ENCODE measurements around the gene KRT40.
"Not testable (repeated sequence)": the region's sequence is repeated elsewhere in the genome, so short reads cannot be mapped to it uniquely, and the experiment has no call there.

The KRT40 gene

GRCh38 chr17:41012326-41013120 lies 28.4 kb upstream of the KRT40 start:
- H3K4me1 ChIP-seq (ENCODE audit: insufficient read depth, low read length) = peaks cover 8% of the 10 kb centered on the region; the same call in 1 of the 2 replicates
- H3K36me3 ChIP-seq (ENCODE audit: insufficient read depth, low read depth, low read length) = no peaks in the 10 kb centered on the region
- H3K4me3 ChIP-seq (ENCODE audit: low read length) = no peak overlapping the region
- no peak overlapping the region for H3K27ac ChIP-seq (ENCODE audit: low read length)
- no peak overlapping the region for H3K9ac ChIP-seq (ENCODE audit: low read depth, low read length)
- no peaks in the 10 kb centered on the region for H3K27me3 ChIP-seq (ENCODE audit: insufficient read depth, low read length)
- no peaks in the 10 kb centered on the region; the same call in 1 of the 2 replicates for H3K9me3 ChIP-seq (ENCODE audit: insufficient read depth, low read depth, low read length)

GRCh38 chr17:41010441-41010840 lies 26.3 kb upstream of the KRT40 start:
- H3K9me3 ChIP-seq (ENCODE audit: insufficient read depth, low read depth, low read length) = no peaks in the 10 kb centered on the region; the same call in 1 of the 2 replicates
- H3K27ac ChIP-seq (ENCODE audit: low read length) = no peak overlapping the region
- no peak overlapping the region for H3K9ac ChIP-seq (ENCODE audit: low read depth, low read length)
- H3K4me3 ChIP-seq (ENCODE audit: low read length) = no peak overlapping the region
- no peaks in the 10 kb centered on the region for H3K36me3 ChIP-seq (ENCODE audit: insufficient read depth, low read depth, low read length)
- H3K4me1 ChIP-seq (ENCODE audit: insufficient read depth, low read length) = peaks cover 8% of the 10 kb centered on the region; the same call in 1 of the 2 replicates
- H3K27me3 ChIP-seq (ENCODE audit: insufficient read depth, low read length) = no peaks in the 10 kb centered on the region

DNA sequence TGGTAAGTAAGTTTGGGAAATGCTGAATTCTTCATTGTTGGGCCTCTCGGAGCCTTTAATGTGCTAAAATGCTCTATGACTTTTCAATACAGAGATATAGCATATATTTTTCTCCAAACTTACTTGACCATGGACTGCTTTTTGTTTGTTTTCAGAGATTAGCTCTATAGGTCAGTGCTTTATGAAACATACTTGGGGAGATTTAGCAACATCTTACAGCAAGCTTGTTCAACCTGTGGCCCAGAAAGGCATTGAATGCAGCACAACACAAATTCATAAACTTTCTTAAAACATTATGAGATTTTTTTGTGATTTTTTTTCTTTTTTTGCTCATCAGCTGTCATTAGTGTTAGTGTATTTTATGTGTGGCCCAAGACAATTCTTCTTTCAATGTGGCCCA lies 25.8 kb upstream of the KRT40 start:
- H3K27ac ChIP-seq (ENCODE audit: low read length) = no peak overlapping the region
- H3K9me3 ChIP-seq (ENCODE audit: insufficient read depth, low read depth, low read length) = no peaks in the 10 kb centered on the region; the same call in 1 of the 2 replicates
- no peak overlapping the region for H3K9ac ChIP-seq (ENCODE audit: low read depth, low read length)
- no peaks in the 10 kb centered on the region for H3K27me3 ChIP-seq (ENCODE audit: insufficient read depth, low read length)
- no peaks in the 10 kb centered on the region for H3K36me3 ChIP-seq (ENCODE audit: insufficient read depth, low read depth, low read length)
- peaks cover 8% of the 10 kb centered on the region; the same call in 1 of the 2 replicates for H3K4me1 ChIP-seq (ENCODE audit: insufficient read depth, low read length)
- no peak overlapping the region for H3K4me3 ChIP-seq (ENCODE audit: low read length)

GRCh38 chr17:41009301-41009760 lies 25.2 kb upstream of the KRT40 start:
- Histone ChIP-seq H3K27me3 (ENCODE audit: insufficient read depth, low read length) (no peaks in the 10 kb centered on the region), H3K4me1 (ENCODE audit: insufficient read depth, low read length) (peaks cover 8% of the 10 kb centered on the region; the same call in 1 of the 2 replicates), H3K9ac (ENCODE audit: low read depth, low read length) (no peak overlapping the region), H3K4me3 (ENCODE audit: low read length) (no peak overlapping the region), H3K9me3 (ENCODE audit: insufficient read depth, low read depth, low read length) (no peaks in the 10 kb centered on the region; the same call in 1 of the 2 replicates), H3K27ac (ENCODE audit: low read length) (no peak overlapping the region), H3K36me3 (ENCODE audit: insufficient read depth, low read depth, low read length) (no peaks in the 10 kb centered on the region)

DNA sequence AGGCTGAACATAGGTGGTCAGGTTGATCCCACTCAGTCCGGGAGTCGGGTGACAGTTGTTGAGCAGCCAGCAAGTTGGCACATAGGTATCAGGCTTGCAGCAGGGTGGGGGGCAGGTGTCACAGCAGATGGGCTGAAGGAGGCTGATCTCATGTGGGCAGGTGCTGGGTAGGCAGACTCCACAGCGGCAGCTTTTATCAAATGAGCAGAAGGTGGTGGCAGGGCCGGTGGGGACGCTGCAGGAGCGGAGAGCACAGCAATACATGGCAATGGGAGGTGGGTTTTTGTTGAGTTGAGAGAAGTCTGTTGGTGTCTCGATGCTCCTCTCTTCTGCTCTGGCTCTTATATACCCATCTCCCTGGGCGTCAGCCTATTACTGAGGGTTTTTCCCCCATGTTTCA lies 24.7 kb upstream of the KRT40 start, which contains the start of gene KRTAP3-1:
KRTAP3-1 (minus strand) TSS at position 318 of the 400 bp plus-strand sequence; CDS start at position 264, 54 bp downstream.
- Histone ChIP-seq H3K4me1 (ENCODE audit: insufficient read depth, low read length) (peaks cover 8% of the 10 kb centered on the region; the same call in 1 of the 2 replicates), H3K9me3 (ENCODE audit: insufficient read depth, low read depth, low read length) (no peaks in the 10 kb centered on the region; the same call in 1 of the 2 replicates), H3K27me3 (ENCODE audit: insufficient read depth, low read length) (no peaks in the 10 kb centered on the region), H3K36me3 (ENCODE audit: insufficient read depth, low read depth, low read length) (no peaks in the 10 kb centered on the region), H3K27ac (ENCODE audit: low read length) (no peak within 1 kb of the TSS), H3K9ac (ENCODE audit: low read depth, low read length) (no peak within 1 kb of the TSS), H3K4me3 (ENCODE audit: low read length) (no peak within 1 kb of the TSS)

DNA sequence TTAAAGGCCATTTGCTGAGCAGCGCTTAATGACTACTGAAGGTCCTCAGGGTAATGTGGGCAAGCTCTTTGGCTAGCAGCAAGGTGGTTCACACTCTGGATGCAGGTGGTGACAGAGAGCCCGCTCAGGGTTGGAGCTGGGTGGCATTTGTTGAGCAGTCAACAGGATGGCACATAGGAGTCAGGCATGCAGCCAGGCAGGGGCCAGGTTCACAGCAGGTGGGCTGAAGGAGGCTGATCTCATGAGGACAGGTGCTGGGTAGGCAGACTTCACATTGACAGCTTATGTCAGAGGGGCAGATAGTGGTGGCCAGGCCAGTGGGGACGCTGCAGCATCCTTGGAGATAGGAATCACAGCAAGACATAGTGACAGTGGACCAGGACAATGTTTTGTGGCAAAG lies 20.3 kb upstream of the KRT40 start:
- H3K27me3 ChIP-seq (ENCODE audit: insufficient read depth, low read length) = no peaks in the 10 kb centered on the region
- H3K9me3 ChIP-seq (ENCODE audit: insufficient read depth, low read depth, low read length) = no peaks in the 10 kb centered on the region; the same call in 1 of the 2 replicates
- no peak overlapping the region for H3K27ac ChIP-seq (ENCODE audit: low read length)
- H3K36me3 ChIP-seq (ENCODE audit: insufficient read depth, low read depth, low read length) = no peaks in the 10 kb centered on the region
- no peak overlapping the region for H3K4me3 ChIP-seq (ENCODE audit: low read length)
- no peak overlapping the region for H3K9ac ChIP-seq (ENCODE audit: low read depth, low read length)
- peaks cover 3% of the 10 kb centered on the region; the same call in 1 of the 2 replicates for H3K4me1 ChIP-seq (ENCODE audit: insufficient read depth, low read length)

DNA sequence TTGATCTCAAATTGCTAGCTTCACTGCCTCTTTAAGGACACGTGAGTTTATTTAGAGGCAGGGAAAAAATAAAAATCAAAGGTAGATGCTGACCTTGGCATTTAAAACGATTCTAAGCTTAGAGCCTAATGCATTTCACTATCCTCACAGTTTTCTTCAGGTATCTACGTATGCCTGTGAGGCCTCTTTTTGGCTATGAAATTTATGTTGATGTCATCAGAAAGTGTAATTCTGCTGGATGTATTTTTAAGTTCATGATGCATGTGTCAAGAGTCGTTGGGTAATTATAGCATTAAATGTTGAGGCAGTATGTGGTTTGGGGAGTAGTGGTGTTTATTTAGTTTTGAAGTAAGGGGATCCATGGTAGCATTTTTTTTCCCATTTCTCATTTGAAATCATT lies 19.8 kb upstream of the KRT40 start:
- no peaks in the 10 kb centered on the region for H3K4me1 ChIP-seq (ENCODE audit: insufficient read depth, low read length)
- no peaks in the 10 kb centered on the region; the same call in 1 of the 2 replicates for H3K9me3 ChIP-seq (ENCODE audit: insufficient read depth, low read depth, low read length)
- no peak overlapping the region for H3K27ac ChIP-seq (ENCODE audit: low read length)

DNA sequence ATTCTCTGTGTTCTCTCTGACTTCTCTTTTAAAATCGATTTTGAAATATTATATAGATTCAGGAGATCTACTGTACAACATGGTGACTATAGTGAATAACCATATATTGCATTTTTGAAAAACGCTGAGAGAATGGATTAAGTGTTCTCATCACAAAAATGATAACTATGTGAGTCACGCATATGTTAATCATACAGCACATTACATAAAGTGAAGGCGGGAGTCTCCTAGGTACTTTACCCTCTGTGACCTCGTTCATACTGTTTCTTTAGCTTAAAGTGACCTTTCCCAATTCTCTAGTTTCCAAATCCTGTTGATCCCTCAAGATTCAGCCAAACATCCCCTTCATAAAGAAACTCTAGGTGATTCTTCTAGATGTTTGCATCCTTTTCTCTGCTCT lies 18.7 kb upstream of the KRT40 start:
- no peak overlapping the region for H3K27ac ChIP-seq (ENCODE audit: low read length)
- no peaks in the 10 kb centered on the region for H3K36me3 ChIP-seq (ENCODE audit: insufficient read depth, low read depth, low read length)
- no peaks in the 10 kb centered on the region for H3K4me1 ChIP-seq (ENCODE audit: insufficient read depth, low read length)
- no peaks in the 10 kb centered on the region; the same call in 1 of the 2 replicates for H3K9me3 ChIP-seq (ENCODE audit: insufficient read depth, low read depth, low read length)
- no peak overlapping the region for H3K4me3 ChIP-seq (ENCODE audit: low read length)
- no peaks in the 10 kb centered on the region for H3K27me3 ChIP-seq (ENCODE audit: insufficient read depth, low read length)
- H3K9ac ChIP-seq (ENCODE audit: low read depth, low read length) = no peak overlapping the region; the same call in 1 of the 2 replicates

More for the DNA sequence above, 19.8 kb upstream of the KRT40 start:
- Histone ChIP-seq H3K4me3 (ENCODE audit: low read length) (no peak overlapping the region), H3K27me3 (ENCODE audit: insufficient read depth, low read length) (no peaks in the 10 kb centered on the region), H3K9ac (ENCODE audit: low read depth, low read length) (no peak overlapping the region), H3K36me3 (ENCODE audit: insufficient read depth, low read depth, low read length) (no peaks in the 10 kb centered on the region)

DNA sequence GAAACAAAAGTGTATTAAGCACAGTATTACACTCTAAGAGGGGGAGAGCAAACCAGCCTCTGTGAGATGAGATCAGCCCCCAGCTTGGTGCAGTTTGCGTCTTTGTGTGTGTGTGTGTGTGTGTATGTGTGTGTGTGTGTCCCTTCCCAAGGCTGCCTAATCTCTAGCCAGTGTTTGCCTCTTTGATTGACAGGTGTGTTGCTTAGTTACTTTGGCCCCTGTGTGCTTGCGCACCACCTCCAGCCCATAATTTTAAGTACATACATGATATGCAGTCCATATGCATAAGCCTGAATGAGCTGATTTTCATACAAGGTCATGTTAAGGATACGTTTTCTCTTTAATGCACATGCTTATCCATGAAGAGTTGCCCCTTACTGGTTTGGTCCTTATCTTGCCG lies 17.7 kb upstream of the KRT40 start:
- no peak overlapping the region for H3K27ac ChIP-seq (ENCODE audit: low read length)
- H3K9me3 ChIP-seq (ENCODE audit: insufficient read depth, low read depth, low read length) = no peaks in the 10 kb centered on the region
- no peak overlapping the region for H3K9ac ChIP-seq (ENCODE audit: low read depth, low read length)
- H3K4me3 ChIP-seq (ENCODE audit: low read length) = no peak overlapping the region
- no peaks in the 10 kb centered on the region for H3K4me1 ChIP-seq (ENCODE audit: insufficient read depth, low read length)
- no peaks in the 10 kb centered on the region for H3K36me3 ChIP-seq (ENCODE audit: insufficient read depth, low read depth, low read length)
- H3K27me3 ChIP-seq (ENCODE audit: insufficient read depth, low read length) = no peaks in the 10 kb centered on the region

DNA sequence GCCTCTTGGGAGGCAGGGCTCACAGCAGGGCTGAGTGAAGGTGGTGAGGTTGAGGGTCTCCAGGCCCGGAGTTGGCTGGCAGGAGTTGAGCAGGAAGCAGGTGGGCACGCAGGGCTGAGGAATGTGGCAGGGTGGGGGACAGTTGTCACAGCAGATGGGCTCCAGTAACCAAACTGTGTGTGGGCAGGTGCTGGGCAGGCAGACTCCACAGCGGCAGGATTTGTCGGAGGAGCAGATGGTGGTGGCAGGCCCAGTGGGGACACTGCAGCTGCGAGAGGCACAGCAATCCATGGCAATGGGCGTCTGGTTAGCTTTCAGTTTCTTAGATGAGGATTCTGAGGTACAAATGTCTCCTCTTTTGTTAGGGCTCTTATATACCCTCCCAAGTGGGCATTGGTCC lies 15.4 kb upstream of the KRT40 start, which contains the start of gene KRTAP3-2:
KRTAP3-2 (minus strand) TSS at position 344 of the 400 bp plus-strand sequence; CDS start at position 291, 53 bp downstream.
- not testable (repeated sequence) for H3K9me3 ChIP-seq (ENCODE audit: insufficient read depth, low read depth, low read length); H3K4me3 ChIP-seq (ENCODE audit: low read length); H3K9ac ChIP-seq (ENCODE audit: low read depth, low read length); H3K36me3 ChIP-seq (ENCODE audit: insufficient read depth, low read depth, low read length); H3K4me1 ChIP-seq (ENCODE audit: insufficient read depth, low read length); H3K27ac ChIP-seq (ENCODE audit: low read length); H3K27me3 ChIP-seq (ENCODE audit: insufficient read depth, low read length)

DNA sequence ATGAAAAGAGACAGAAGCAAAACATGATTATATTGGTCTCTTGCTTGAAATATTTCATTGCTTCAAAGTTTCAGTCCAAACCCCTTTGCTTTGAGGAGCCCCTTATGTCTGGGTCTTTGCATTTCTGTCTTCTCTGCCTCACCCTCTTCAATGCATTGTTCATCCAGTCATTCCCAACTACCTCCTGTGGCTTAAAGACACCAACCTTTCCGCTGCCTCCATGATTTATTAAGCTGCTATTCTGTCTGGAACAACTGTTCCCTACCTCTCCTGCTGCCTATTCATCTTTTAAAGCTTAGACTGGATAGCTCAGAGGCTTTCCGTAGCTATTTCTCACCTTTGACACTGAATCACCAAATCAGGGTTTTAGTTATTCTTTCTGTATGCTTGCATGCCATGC lies 13.2 kb upstream of the KRT40 start:
- Histone ChIP-seq H3K9me3 (ENCODE audit: insufficient read depth, low read depth, low read length) (no peaks in the 10 kb centered on the region), H3K36me3 (ENCODE audit: insufficient read depth, low read depth, low read length) (no peaks in the 10 kb centered on the region), H3K4me1 (ENCODE audit: insufficient read depth, low read length) (no peaks in the 10 kb centered on the region), H3K9ac (ENCODE audit: low read depth, low read length) (no peak overlapping the region), H3K4me3 (ENCODE audit: low read length) (no peak overlapping the region), H3K27ac (ENCODE audit: low read length) (no peak overlapping the region), H3K27me3 (ENCODE audit: insufficient read depth, low read length) (no peaks in the 10 kb centered on the region)

DNA sequence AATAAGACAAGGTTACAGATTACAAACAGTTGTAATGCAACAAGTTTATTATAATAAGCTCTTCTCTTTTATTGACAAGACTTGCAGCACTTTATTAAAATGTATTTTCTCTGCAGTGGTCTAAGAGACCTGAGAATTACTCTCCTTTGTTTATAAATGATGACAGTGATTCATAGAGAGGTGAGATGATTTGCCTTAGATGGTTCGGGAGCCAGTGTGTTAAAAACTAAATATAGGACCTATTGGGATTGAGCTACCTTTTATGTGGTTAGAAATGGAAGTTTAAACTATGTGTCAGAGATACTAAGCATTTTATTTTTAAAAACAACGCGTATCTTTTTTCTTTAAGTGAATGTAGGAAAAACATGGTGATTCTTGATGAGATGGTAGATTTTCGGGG lies 12.7 kb upstream of the KRT40 start:
- H3K9ac ChIP-seq (ENCODE audit: low read depth, low read length) = no peak overlapping the region
- H3K9me3 ChIP-seq (ENCODE audit: insufficient read depth, low read depth, low read length) = no peaks in the 10 kb centered on the region
- no peak overlapping the region for H3K27ac ChIP-seq (ENCODE audit: low read length)
- no peaks in the 10 kb centered on the region for H3K27me3 ChIP-seq (ENCODE audit: insufficient read depth, low read length)
- no peak overlapping the region for H3K4me3 ChIP-seq (ENCODE audit: low read length)
- H3K4me1 ChIP-seq (ENCODE audit: insufficient read depth, low read length) = no peaks in the 10 kb centered on the region
- no peaks in the 10 kb centered on the region for H3K36me3 ChIP-seq (ENCODE audit: insufficient read depth, low read depth, low read length)

All from iPS-20b (cell line).